HFF-Myc (cell line): ENCODE results near the gene PLA2G5.

Experiments
- DNase-seq: peaks from one replicate; pipeline ENCODE4 v3.0.0-alpha.2; 2011; ENCODE audit warnings: low read depth; ENCODE audit errors: extremely low read depth
- H3K4me3 ChIP-seq: replicated peaks from 2 replicates; pipeline ENCODE4 v1.5.1; 2011; ENCODE audit warnings: low read depth, mild to moderate bottlenecking, control low read depth, low read length
- TF ChIP-seq, protein P1 (sequence below): IDR thresholded peaks from 2 replicates; pipeline ENCODE4 v1.5.1; 2012; ENCODE audit warnings: mild to moderate bottlenecking, low read depth, low read length, control low read depth; ENCODE audit errors: missing control alignments

The PLA2G5 gene

DNA sequence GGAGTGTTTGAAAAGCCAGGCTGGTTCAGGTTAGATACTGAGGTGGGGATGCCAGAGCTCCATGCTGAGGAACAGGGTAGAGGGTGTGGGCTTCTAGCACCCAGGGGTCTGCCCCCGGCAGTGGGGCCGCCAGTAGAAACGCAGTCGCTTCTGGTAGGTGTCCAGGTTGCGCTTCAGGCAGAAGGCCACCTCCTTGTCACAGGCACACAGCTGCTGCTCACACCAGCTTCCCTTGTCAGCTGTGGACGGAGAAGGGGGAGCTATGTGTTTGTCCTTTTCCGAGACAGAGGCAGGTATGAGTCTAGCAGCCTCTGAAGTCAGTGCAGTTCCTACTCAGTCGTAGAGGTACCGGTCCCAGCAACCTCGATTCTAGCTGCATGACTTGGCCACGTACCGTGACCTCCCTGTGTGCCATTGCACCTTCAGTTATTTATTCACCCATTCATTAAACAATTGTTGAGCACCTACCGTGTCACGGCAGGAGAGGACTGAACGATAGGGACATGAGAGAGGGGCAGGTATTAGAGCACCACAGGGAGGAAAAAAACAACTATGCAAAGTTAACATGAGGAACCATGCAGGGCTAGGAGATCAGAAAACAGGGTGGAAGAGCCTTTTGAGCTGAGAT is 44.1 kb downstream of the PLA2G5 start:
- H3K4me3 ChIP-seq: no peak overlapping the region
- TF ChIP-seq, protein P1, sequence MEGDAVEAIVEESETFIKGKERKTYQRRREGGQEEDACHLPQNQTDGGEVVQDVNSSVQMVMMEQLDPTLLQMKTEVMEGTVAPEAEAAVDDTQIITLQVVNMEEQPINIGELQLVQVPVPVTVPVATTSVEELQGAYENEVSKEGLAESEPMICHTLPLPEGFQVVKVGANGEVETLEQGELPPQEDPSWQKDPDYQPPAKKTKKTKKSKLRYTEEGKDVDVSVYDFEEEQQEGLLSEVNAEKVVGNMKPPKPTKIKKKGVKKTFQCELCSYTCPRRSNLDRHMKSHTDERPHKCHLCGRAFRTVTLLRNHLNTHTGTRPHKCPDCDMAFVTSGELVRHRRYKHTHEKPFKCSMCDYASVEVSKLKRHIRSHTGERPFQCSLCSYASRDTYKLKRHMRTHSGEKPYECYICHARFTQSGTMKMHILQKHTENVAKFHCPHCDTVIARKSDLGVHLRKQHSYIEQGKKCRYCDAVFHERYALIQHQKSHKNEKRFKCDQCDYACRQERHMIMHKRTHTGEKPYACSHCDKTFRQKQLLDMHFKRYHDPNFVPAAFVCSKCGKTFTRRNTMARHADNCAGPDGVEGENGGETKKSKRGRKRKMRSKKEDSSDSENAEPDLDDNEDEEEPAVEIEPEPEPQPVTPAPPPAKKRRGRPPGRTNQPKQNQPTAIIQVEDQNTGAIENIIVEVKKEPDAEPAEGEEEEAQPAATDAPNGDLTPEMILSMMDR: no peak
- no peak for DNase-seq

- TF ChIP-seq, protein P1: no peak
- no peak overlapping the region for H3K4me3 ChIP-seq
- DNase-seq: no peak
Measured at GRCh38 chr1:20115479-20115878, 45.5 kb downstream of the PLA2G5 start.

DNA sequence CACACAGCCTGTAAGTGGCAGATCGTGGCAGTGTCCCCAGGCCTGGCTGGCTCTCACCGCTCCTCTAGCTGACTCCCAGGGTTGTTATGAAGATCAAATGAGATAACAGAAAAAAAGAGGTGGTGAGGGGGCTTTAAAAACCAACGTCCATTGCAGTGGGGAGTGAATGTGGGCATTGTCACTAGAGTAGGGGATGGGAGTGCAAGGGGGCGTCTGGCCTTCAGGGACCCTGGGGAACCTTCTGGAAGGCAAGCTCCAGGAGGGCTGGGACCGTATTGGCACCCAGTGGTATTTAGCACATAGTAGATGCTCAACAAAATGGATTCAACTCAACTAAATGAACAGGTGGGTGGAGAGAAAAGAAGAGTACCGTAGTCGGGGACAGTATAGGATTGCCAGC is 45.9 kb downstream of the PLA2G5 start:
- TF ChIP-seq, protein P1: no peak
- DNase-seq: no peak
- H3K4me3 ChIP-seq: no peak overlapping the region

GRCh38 chr1:20117236-20117635 is 47.2 kb downstream of the PLA2G5 start:
- TF ChIP-seq, protein P1: no peak
- no peak overlapping the region for H3K4me3 ChIP-seq
- no peak for DNase-seq

DNA sequence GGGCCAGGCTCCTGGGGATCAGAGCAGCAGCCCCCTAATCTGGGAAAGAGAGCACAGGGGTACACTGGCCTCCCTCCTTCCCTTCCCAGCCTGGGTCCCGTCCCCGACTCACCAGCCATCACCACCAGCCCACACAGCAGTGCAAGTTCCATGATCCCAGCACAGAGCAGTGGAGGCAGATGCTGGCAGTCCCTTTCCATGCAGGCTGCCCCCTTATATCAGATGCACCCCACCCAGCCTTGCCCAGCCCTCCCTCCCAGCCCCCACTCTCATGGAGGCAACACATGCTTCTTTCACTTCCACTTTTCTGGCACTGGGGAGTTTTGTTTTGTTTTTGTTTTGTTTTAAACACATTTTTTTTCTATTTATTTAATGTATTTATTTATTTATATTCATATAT is 49.4 kb downstream of the PLA2G5 start, which contains the start of gene PLA2G2D:
Gene PLA2G2D, minus strand, starts transcription at position 190 of the 400 bp plus-strand sequence. Its CDS starts 38 bp downstream, at position 152.
- TF ChIP-seq, protein P1: no peak
- no peak within 1 kb of the TSS for H3K4me3 ChIP-seq
- no peak for DNase-seq

GRCh38 chr1:20120796-20121195 is 50.8 kb downstream of the PLA2G5 start:
- no peak for DNase-seq
- H3K4me3 ChIP-seq: no peak overlapping the region
- TF ChIP-seq, protein P1: no peak
